Neural progenitor cell (in vitro differentiated cells): ENCODE results near the gene C8G.

Experiments used
- EZH2 ChIP-seq: fragments of 200-600 bp; sonication (generic); IDR thresholded peaks from 2 replicates; pipeline ENCODE4 v1.6.1; 2017; ENCODE audit warnings: antibody characterized with exemption, mild to moderate bottlenecking, moderate library complexity
- TF ChIP-seq, protein P1 (sequence below): fragments of 200-600 bp; sonication (generic); IDR thresholded peaks from 2 replicates; pipeline ENCODE4 v1.5.1; 2017; ENCODE audit warnings: antibody characterized with exemption, mild to moderate bottlenecking

GRCh38 chr9:136972743-136973142 lies 27.7 kb downstream of the C8G start:
- TF ChIP-seq, protein P1, sequence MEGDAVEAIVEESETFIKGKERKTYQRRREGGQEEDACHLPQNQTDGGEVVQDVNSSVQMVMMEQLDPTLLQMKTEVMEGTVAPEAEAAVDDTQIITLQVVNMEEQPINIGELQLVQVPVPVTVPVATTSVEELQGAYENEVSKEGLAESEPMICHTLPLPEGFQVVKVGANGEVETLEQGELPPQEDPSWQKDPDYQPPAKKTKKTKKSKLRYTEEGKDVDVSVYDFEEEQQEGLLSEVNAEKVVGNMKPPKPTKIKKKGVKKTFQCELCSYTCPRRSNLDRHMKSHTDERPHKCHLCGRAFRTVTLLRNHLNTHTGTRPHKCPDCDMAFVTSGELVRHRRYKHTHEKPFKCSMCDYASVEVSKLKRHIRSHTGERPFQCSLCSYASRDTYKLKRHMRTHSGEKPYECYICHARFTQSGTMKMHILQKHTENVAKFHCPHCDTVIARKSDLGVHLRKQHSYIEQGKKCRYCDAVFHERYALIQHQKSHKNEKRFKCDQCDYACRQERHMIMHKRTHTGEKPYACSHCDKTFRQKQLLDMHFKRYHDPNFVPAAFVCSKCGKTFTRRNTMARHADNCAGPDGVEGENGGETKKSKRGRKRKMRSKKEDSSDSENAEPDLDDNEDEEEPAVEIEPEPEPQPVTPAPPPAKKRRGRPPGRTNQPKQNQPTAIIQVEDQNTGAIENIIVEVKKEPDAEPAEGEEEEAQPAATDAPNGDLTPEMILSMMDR = no peak
- no peak for TF ChIP-seq EZH2
